NCI-H2196 treated with DMSO at 0.1 percent for 48 hours (cell line): ENCODE measurements around the gene PPOX.
A peak's percentile ranks its signal among the peaks of the same experiment; 100 is the strongest.

Experiments
- DNase-seq: peaks from one replicate; lab custom pipeline; 2025; ENCODE audit not compliant: unreplicated experiment; lab: John Stamatoyannopoulos, UW

Gene PPOX

GRCh38 chr1:161175771-161176453 lies 9.7 kb downstream of the PPOX start:
- DNase-seq: no peak

GRCh38 chr1:161176468-161177111 lies 10.4 kb downstream of the PPOX start:
- no peak for DNase-seq

GRCh38 chr1:161177112-161177935 lies 11.1 kb downstream of the PPOX start, which contains the start of gene B4GALT3:
TSS of gene B4GALT3 (minus strand) at chr1:161177507. CDS start at chr1:161176060, 1,447 bp downstream.
- DNase-seq: peak; percentile 71

DNA sequence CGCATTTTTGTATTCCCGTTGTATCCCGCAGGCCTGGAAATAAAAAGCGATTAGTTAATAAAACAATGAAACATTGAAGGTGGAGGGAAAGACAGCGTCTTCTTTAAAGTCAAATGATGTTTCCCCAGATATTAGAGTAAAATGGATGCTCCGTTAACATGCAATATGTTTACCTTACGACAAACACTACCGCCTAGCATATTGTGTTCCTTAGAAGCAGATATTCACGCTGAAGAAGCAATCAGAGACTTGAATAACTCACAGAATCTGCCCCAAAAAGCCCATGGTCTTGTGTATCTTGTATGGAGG lies 11.7 kb downstream of the PPOX start:
- DNase-seq: no peak

GRCh38 chr1:161179698-161180097 lies 13.5 kb downstream of the PPOX start:
- DNase-seq: no peak

GRCh38 chr1:161180639-161181038 lies 14.4 kb downstream of the PPOX start:
- no peak for DNase-seq

DNA sequence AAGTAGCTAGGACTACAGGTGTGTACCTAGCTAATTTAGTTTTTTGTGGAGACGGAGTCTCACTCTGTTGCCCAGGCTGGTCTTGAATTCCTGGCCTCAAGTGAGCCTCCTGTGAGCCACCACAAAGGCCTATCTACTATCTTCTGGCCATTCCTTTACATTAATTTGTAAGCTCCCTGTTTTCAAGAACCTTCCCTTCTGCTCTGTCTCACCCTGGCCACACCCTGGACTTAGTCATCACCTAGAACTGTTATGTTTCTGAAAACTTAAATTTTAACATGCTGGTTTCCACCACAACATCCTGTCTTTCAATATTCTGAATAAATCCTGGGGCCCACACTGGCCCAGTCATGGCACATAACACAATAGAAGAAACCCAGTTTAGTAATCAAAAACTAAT lies 16.0 kb downstream of the PPOX start:
- no peak for DNase-seq

- no peak for DNase-seq
Observed at GRCh38 chr1:161185282-161185682, 19.1 kb downstream of the PPOX start.

GRCh38 chr1:161185732-161186311 lies 19.6 kb downstream of the PPOX start:
- no peak for DNase-seq

GRCh38 chr1:161187311-161187710 lies 21.1 kb downstream of the PPOX start:
- no peak for DNase-seq

- no peak for DNase-seq
Observed at GRCh38 chr1:161188381-161188780, 22.2 kb downstream of the PPOX start.

DNA sequence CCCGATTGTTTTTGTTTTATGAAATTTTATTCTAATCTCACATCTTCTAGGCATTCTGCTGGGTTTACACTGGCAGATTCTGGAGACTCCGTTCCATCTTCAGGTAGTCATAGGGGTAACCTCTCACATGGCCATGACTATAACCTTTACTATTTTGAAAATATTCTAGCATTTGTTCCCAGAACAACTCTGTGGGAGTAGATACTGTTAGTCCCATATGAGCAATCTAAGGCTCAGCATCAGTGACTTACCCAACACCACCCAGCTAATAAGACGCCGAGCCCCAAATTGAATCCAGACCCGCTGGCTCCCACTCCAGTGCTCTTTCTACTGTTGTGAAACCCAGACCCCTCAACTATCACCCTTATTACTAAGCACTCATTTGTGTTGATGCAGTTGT lies 22.8 kb downstream of the PPOX start:
- DNase-seq: no peak

- DNase-seq: no peak
Observed at GRCh38 chr1:161190962-161191521, 24.8 kb downstream of the PPOX start.

DNA sequence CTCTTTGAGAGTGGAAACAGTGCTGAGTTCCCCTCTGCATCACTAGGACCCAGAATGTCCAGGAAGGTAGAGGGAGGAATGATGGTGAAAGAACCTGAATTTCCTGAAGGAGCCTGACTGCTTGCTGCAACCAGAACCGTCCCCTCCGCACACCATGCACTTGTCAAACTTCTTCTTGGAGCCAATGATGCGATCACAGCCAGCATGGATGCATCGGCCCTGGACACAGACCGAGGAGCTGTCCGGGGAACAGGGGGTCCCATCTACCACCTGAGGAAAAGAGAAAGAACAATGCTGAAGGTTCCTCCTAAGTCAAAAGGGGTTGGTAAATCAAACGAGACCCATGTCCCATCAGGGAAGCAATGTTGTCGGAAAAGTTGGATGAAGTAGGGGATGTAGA lies 25.7 kb downstream of the PPOX start:
- DNase-seq: no peak

DNA sequence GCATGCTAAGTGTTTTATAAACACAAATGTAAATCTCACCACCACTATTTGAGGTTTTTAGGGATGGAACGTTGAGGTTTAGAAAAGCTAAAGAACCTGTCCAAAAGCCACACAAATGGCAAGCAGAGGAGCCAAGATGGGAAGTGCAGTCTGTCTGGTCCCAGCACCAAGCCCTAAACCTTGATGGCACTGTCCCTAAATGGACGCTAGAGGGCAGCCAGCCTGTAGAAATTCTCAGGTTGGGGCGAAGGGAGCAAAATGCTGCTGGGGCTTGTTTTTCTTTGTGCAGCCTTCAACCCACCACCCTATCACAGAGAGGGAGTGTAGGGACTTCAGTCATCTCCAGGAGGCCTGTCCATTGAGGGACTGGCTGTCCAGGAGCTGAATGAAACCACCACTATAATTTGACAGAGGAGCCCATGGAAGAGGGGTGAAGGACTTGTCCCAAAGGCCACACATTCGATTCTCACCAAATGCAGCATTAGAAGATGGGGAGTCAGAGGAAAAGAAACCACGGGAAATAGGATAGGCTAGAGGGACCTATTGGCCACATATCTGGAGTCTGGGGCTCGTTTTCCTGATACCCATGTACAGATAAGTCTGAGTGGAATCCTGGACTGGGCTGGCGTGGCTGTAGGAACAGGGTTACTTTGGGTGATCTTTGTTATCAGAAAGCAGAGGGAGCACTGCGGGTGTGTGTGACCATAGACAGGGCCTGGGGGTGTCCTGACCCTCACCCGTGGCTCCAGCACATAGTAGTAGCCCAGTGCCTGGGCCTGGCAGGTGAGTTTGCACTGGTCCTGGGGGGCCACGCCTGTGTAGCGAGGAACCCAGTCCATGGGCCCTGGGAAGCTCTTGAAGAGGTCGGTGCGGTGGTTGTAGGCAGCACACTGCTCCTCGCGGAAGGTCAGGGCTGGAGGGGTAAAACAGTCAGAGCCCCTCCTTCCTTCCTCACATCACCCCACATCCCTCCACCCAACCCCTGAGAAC lies 26.5 kb downstream of the PPOX start:
- peak; percentile 73 for DNase-seq

GRCh38 chr1:161193561-161194235 lies 27.5 kb downstream of the PPOX start:
- no peak for DNase-seq

GRCh38 chr1:161195171-161195570 lies 28.9 kb downstream of the PPOX start:
- no peak for DNase-seq

GRCh38 chr1:161196111-161196510 lies 29.9 kb downstream of the PPOX start:
- no peak for DNase-seq
